ENCODE data around the gene PIGU.

DNA sequence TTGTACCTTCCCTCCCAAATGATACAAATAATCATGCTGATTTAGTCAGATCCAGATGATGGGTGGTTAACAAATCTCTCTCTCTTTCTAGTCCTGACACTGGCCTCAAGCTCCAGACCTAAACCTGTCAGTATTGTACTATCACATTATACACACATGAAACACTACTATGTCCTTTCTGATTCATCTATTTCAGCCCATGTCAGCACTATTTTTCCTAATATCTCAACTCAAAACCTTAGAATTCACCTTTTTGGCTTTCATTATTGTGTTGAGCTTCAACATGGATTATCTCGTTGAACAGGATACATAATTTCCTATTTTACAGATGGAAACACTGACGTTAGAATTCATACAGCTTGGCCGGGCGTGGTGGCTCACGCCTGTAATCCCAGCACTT lies 3.5 kb downstream of the PIGU start:
- TF ChIP-seq CTCF (IDR thresholded peaks at IDR 0.05; ENCODE audit: low read depth, low read length), result no peak
- TF ChIP-seq POLR2A (IDR thresholded peaks at IDR 0.05; ENCODE audit: extremely low read depth, insufficient read length), result no peak
- TF ChIP-seq MYC (IDR thresholded peaks at IDR 0.05; ENCODE audit: low read depth, low read length), result no peak
